GM18858 (cell line): ENCODE measurements around the gene MGAT4A.

Experiments used
- ATAC-seq: cut with Tn5 transposase; IDR thresholded peaks from one replicate; pipeline ENCODE4 v1.9.1; 2021; ENCODE audit not compliant: unreplicated experiment

The MGAT4A gene

DNA sequence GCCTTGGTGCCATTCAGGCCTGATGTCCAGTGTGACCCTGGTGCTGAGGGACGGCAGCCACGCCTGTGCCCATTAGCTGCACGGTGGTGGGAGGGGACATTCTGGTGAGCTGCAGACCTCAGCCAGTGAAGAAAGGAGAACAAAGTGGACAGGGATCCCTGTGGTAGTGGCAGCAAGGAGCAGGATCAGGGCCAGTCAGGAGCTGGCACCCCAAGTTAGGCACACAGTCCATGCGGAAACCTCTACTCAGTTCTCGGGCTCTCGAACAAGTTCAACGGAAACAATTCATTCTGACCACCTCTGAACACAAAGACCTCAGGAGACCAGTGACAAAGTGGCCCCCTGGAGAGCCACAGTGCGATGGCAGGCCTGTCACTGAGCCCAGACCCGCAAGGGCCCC lies 152.7 kb downstream of the MGAT4A start:
- ATAC-seq: no peak

GRCh38 chr2:98577313-98577712 lies 153.6 kb downstream of the MGAT4A start:
- ATAC-seq: no peak

DNA sequence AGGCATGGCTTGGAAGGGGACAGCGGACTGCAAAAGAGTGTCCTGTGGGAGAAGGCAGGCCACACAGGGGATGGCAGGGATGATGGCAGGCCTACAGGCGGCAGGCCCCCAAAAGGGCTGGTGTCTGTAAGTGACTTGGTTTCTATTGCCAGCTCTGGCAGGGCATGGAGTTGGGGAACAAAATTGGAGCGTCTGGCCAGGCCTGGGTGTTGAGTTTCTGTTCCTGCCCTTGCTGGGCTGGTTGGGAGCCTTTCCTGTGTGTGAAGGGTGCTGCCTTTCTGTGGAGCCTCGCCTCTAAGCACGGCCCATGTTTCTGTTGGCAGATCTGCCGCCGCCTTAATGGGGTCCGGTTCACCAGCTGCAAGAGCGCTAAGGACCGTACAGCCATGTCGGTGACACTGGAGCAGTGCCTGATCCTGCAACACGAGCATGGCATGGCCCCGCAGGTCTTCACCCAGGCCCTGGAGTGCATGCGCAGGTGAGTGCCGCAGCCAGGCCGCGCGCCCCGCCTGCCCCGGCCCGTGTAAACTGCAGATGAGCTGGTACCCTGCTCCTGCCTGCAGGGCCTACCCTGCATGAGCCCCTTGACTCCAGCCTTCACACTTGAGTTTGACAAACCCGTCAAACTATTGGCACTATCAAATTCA lies 154.1 kb downstream of the MGAT4A start:
- ATAC-seq: no peak

- no peak for ATAC-seq
Measured at GRCh38 chr2:98573426-98573825, 157.5 kb downstream of the MGAT4A start.

DNA sequence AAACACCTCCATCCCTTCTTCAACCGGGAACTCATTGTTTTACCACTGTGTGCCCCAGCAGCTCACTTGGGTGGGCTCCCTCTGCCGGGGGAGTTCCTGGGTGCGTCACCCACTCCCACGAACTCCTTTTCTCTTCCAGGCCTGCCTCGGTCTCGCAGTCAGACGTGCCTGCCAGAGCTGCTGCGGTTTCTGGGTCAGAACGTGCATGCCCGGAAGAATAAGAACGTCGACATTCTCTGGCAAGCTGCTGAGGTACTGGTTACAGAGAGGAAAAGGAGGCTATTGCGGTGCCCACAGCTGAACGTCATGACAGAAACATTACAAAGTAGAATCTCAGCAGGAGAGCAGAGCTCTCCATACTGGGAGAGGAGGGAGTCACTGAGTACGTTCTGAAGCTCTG lies 158.3 kb downstream of the MGAT4A start:
- no peak for ATAC-seq

GRCh38 chr2:98572211-98572610 lies 158.7 kb downstream of the MGAT4A start:
- ATAC-seq: no peak

DNA sequence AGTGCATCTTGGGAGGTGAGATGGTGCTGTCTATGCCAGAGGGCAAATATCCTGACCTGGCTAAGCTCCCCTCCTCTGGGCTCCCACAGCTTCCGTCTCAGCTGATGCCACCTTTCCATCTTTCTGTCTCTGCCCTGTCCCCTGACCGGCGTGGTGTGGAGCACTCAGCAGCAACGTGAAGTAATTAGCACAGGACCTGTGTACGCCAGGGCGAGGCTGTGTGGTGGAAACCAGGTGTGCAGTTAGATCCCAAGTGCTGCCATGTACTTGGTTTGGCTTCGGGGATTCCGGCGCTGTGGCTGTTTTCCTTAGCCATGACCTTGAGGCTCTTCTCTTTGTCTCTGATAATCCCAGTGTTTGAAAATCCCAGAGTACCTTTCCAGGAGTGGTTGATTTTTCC lies 159.1 kb downstream of the MGAT4A start:
- no peak for ATAC-seq

DNA sequence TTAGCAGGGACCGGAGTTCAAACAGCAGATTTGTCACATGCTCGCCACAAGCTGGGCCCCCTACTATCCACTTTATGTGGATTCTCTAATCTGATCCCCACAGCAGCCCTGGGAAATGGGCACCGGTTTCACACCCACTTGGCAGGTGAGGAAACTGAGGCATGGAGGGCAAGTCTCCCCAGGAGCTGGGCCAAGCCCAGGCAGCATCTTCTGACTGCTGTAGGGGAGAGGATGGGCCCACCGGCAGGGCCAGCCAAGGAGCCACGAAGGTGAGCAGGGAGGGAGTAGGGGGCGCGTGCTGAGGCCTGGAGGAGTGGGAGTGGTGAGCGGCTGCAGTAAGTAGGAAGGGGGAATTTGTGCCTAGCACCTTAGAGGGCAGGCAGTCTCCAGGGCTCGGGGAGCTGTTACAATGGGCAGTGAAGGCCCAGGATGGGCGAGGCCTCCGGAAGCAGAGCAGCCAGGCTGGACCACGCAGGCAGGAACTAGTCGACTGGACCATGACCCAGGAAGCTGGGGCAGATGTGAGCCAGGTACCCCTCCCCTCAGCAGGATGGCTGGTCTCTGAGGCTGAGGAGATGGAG lies 159.7 kb downstream of the MGAT4A start:
- no peak for ATAC-seq

- no peak for ATAC-seq
Measured at GRCh38 chr2:98570356-98570755, 160.6 kb downstream of the MGAT4A start.

DNA sequence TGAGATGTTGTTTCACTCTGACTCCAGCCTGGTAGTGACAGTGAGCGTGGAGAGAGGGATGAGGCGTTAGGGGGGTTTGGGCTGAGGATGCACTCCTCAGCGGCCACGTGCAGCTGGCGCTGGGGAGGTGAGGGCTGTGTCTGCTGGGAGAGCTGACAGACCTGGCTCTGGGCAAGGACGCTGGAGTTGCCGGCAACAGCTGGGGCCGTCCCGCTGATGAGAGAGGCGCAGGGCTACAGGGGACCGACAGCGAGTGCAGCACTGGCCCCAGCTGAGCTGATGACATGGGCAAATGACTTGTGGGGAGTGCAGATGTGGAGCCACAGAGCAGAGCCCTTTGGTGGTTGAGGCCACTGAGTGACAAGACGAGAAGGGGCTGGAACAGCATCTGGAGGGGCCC lies 161.0 kb downstream of the MGAT4A start:
- ATAC-seq: no peak

- ATAC-seq: no peak
Measured at GRCh38 chr2:98569197-98569793, 161.6 kb downstream of the MGAT4A start.
